Fibroblast of pulmonary artery (primary cell): ENCODE data around the gene RTN4IP1.

Source experiments
- DNase-seq: peaks from one replicate; pipeline ENCODE4 v3.0.0-alpha.2; 2010; ENCODE audit warnings: low read depth
- H3K4me3 ChIP-seq: replicated peaks from 2 replicates; pipeline ENCODE4 v1.5.1; 2011; ENCODE audit warnings: low read depth, mild to moderate bottlenecking, control low read depth, low read length, moderate library complexity
- CTCF ChIP-seq: IDR thresholded peaks from 2 replicates; pipeline ENCODE4 v1.5.1; 2011; ENCODE audit warnings: mild to moderate bottlenecking, control low read depth, low read length, inconsistent platforms; ENCODE audit errors: missing control alignments

Gene RTN4IP1

DNA sequence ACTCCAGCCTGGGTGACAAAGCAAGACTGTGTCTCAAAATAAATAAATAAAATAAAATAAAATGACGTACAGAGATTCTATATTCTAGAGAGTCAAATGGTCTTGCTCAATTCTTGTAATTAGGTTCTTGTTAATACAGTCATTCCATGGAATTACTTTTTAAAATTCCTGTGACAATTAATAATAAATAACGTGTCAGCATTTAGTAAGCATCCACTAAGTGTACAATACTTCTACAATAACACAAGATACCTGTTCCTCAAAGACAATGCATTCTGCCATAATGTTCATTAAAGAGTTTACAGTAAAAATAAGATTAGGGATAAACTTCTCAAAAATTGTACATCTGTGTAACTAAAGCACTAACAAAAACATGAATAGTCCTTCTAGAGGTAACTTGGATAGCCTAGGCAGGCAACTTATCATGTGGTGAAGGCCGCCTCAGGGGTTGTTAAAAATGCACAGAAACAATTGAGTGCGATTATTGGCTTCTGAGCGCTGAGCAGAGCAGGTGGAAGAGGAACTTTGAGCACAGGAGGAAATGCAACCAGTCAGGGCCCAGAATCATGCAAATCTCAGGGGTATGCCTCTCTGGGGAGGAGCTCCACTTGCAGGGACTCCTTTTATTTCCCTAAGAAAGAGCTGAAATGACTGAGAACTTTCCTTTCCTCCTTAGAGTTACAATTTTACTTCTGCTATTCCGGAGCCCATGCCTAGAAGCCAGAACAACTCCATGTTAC lies 37.2 kb upstream of the RTN4IP1 start:
- TF ChIP-seq CTCF, result no peak
- no peak for DNase-seq
- no peak overlapping the region for H3K4me3 ChIP-seq

DNA sequence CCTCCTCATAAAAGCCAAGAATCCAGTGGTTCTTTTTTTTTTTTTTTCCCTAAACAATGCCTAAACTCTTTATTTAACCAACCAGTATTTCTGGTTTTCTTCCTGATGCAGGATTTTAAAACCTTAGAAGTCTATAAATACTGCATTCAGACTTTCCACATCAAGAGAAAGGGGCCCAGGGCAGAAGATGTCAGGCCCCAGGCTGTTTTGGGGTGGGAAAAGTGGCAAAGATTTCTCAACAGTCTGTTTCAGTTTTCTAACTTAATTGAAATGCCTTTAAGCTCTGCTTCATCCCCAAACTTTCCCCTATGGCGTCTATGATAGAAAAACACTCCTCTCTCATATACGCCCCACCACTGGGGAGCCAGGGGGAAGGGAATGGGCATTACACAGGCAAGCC lies 33.2 kb upstream of the RTN4IP1 start:
- no peak for TF ChIP-seq CTCF
- no peak for DNase-seq
- H3K4me3 ChIP-seq, result no peak overlapping the region

DNA sequence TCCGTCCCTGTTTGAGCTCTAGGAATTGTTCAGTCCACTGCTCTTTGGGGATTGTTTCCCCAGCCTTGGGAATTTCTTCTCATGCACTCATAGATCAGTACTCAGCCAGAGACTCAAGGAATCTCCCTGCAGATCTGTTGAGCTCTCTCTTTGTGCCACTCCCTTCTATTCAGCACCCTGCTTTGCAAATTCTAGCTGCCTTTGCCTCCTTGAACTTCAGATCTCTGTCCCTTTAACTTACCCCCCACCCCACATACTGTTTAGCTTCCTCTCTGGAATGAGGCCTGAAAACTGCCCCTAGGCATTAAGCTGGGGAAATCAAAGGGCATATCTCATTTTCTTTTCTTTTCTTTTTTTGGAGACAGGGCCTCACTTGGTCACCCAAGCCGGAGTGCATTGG lies 30.6 kb upstream of the RTN4IP1 start:
- DNase-seq, result no peak
- TF ChIP-seq CTCF, result no peak
- no peak overlapping the region for H3K4me3 ChIP-seq

DNA sequence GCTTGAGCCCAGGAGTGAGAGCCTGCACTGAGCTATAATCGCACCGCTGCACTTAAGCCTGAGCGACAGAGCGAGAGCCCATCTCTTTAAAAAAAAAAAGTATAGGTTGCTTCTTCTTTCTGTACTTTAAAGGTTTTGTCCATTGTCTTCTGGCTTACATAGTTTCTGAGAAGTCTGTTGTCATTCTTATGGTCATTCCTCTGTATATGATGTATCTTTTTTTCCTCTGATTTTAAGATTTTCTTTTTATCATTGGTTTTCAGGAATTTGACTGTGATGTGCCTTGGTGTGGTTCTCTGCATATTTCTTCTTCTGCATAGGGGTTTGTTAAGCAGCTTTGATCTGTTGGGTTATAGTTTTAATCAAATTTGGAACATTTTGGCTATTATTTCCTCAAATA lies 29.2 kb upstream of the RTN4IP1 start:
- peak; percentile 6 for DNase-seq
- H3K4me3 ChIP-seq, result no peak overlapping the region
- no peak for TF ChIP-seq CTCF

GRCh38 chr6:106648651-106649308 lies 19.5 kb upstream of the RTN4IP1 start:
- no peak overlapping the region for H3K4me3 ChIP-seq
- no peak for TF ChIP-seq CTCF

DNA sequence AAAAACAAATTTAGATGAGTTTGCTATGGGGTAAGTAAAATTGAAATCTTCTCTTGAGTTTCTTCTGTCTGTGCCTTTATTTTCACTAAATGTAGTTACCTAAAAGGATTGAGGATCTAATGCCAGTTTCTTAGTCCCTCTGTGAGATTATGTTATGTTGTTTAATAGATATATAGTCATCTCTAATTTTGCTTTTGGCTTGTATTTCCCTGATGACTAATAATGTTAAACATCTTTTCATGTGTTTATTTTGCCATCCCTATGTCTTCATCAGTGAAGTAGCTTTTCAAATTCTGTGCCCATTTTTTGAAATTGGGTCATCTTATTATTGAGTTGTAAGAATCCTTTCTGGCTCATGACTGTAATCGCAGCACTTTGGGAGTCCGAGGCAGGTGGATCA lies 13.8 kb upstream of the RTN4IP1 start:
- peak; percentile 3 for DNase-seq
- TF ChIP-seq CTCF, result no peak
- no peak overlapping the region for H3K4me3 ChIP-seq

More at GRCh38 chr6:106648651-106649308, 19.5 kb upstream of the RTN4IP1 start:
- DNase-seq, result no peak
